GM21447 (cell line): ENCODE results near the gene PAN2.
"Not testable (repeated sequence)": the region's sequence is repeated elsewhere in the genome, so short reads cannot be mapped to it uniquely, and the experiment has no call there.

Experiments used
- ATAC-seq: cut with Tn5 transposase; IDR thresholded peaks from one replicate; pipeline ENCODE4 v1.9.1; 2021; ENCODE audit not compliant: unreplicated experiment

Gene PAN2

DNA sequence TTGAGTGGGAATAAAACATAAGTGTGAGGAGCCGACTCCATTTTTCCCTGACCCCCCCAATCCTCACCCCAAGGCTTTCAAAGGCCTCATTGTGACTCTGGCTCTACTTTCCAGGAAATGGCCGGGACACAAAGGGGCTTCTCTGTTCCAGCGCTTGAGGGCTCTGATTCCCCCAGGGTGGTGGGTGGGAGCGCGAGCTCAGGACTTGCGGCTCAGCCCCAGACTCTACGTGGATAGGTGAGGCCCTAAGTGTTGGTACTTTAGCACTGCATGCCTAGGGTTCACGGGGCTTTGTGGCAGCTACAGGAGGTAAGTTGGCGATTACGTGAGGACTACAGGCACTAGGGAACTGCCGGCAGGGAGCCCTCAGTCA is 18.6 kb downstream of the PAN2 start:
- ATAC-seq: no peak

GRCh38 chr12:56311003-56311402 is 22.8 kb downstream of the PAN2 start:
- no peak for ATAC-seq

DNA sequence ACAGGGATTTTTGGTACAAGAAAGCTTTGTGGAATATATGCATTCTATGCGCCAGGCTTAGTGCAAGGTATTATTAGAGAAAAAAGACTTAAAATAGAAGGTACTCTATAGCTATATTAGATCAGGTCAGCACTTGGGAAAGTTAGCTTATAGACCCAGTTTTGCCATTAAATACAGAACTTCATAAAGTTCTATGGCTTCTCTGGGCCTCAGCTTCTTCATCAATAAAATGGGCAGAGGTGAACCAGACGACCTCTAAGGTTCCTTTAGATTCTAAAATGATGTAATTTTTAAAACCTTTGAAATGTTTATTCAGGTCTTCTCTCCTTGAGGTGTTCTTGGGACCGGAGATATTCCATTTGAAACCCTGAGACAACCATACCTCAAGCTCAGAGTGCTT is 25.1 kb downstream of the PAN2 start:
- no peak for ATAC-seq

DNA sequence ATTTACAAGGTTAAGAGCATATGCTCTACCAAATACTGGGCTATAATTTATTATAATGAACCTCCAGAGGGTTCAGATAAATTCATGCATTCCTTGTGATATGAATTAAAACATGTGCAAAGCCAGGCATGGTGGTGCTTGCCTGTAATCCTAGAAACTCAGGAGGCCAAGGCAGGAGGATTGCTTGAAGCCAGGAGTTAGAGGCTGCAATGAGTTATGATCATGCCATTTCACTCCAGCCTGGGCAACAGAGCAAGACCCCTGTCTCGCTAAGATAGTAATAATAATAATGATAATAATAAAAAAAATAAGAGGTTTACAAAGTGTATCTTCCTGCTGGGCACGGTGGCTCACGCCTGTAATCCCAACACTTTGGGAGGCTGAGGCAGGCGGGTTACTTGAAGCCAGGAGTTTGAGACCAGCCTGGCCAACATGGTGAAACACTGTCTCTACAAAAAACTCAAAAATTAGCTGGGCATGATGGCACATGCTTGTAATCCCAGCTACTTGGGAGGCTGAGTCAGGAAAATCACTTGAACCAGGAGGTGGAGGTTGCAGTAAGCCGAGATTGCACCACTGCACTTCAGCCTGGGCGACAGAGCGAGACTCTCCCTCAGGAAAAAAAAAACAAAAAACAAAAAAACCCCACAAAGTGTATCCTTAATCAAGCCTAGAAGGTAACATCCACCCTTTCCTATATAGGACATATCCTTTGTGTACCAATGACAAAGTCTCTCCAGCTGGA is 26.4 kb downstream of the PAN2 start:
- ATAC-seq: no peak

DNA sequence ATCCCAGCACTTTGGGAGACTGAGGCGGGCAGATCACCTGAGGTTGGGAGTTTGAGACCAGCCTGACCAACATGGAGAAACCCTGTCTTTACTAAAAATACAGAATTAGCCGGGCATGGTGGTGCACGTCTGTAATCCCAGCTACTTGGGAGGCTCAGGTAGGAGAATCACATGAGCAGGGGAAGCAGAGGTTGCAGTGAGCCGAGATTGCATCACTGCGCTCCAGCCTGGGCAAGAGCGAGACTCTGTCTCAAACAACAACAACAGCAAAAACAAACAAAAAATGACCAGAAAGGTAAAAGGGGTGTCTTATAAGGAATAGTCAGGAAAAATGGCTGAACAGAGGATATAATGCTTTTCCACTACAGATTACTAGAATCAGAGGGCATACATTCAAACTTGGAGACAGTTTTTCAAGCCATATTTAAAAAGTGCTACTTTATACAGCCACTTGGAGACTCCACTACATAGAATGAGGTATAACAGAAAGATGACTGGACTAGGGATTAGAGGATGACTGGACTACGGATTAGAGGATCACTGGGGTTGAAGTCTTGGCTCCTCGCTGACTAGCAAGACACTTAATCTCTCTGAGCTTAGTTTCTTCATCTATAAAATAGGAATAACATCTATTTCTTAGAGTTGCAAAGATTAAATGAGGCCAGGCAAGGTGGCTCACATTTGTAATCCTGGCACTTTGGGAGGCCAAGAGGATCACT is 28.8 kb downstream of the PAN2 start:
- no peak for ATAC-seq

GRCh38 chr12:56304276-56304675 is 29.5 kb downstream of the PAN2 start:
- no peak for ATAC-seq

DNA sequence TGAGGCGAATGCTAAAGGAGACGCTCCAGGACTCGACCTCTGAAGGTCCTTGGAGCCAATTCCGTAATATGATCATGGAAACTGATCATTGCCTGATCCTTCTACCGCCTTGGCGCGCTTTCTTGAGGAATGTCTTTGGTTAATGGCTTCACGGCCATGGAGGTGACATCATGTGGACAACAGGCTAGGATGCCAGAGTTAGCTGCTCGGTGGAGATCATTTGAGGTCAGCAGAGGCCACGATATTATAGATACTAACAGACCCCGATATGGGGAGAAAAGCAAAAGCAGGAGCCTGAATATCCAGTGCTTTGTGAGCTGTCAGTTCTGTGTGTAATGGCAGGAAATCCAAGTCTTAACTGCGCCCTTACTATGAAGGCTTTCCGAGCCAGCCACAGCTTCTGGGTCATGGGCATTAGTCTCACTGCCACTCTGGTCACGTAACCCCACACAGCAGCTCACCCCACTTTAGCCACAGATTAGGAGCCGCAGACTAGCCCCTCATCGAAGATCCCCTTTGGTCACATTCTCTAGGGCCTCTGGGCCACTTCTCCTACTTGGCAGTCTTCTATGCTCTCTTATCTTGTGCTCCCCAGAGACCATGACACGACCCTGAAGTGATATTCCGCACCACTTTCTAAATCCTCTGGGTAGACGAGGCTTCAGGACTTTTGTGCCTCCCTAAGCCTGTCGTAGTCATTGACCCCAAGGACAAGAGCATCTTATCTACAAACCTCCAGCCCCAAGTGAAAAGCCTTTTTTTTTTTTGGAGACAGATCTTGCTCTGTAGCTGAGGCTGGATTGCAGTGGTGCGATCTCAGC is 32.9 kb downstream of the PAN2 start:
- no peak for ATAC-seq

DNA sequence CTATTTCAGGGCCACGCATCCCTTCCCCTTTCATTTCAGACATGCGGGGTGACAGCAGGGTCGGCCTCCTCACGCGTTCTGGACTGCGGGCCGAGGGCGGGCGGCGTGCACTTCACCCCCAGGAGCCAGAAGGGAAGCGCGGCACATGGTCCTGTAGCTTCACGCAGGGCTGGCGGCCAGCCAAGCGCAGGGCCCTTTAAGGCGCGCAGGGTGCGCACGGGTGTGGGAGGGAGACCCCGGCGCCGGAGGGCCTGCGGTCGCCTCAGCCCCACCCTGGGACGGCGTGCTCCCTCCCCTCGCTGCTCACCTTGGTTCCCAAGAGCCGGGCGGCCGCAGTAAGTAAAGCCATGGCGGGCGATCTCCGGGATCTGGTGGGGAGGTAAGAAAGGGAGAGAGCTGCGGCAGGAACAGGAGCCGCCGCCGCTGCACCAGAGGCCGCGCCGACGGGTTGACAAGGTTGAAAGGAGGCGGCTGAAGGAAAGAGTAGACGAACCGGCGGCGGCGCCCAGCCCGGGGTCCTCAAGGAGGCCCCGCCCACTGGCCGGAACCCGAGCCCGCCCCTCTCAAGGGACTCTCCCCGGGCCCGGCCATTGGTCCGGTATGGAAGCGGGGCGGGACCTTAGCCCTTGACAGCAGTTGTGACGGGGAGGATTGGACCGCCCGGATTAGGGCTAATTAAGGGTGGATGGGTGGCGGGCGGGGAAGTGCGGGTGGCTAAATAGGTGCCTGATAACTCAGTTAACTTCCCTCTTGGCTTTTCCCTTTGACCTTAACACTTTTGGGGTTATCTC is 33.8 kb downstream of the PAN2 start, which contains the start of gene CS:
Gene CS, minus strand, starts transcription at position 478 of the 791 bp plus-strand sequence. Its CDS starts 129 bp downstream, at position 349.
- ATAC-seq: peak; percentile 89

DNA sequence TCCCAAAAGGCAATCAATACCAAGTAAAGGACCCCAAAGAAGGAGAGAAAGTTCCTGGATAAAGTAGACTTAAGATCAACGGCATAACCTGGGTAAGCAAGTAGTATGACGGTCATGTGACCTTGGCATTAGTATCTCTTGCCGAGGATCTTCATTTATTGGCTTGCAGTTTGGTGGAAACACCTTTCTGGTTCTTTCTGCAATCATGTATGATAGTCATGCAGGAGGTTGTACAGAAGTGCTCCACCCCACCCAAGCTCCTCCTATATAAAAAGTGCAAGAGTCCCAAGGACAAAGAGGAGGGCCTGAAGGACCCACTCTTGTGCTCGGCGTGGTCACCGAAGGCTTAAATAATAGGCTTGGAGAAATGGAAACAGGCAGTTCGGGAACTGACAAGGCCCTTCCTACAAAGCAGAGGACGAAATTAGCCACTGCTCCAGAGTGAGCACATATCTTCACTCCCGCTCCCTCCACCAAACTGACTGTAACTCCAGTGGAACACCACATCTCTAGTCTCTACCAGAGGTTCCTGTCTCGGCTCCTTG is 34.4 kb downstream of the PAN2 start:
- ATAC-seq: no peak

DNA sequence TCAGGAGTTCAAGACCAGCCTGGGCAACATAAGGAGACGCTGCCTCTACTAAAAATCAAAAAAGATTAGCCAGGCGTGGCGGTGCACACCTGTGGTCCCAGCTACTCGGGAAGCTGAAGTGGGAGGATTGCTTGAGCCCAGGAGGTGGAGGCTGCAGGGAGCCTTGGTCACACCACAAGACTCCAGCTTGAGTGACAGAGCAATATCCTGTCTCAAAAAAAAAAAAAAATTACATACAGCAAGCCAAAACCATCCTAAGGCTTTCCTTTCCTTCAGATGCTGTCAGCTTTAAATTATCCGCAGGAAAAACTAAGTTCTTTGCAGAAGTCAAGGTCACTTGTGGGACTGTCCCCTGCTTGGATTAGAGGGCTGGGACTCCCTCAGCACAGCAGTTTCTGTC is 35.0 kb downstream of the PAN2 start:
- no peak for ATAC-seq

- ATAC-seq: no peak
These were observed 36.4 kb downstream of the PAN2 start for GRCh38 chr12:56297400-56297799.

- ATAC-seq: no peak
These were observed 37.5 kb downstream of the PAN2 start for GRCh38 chr12:56296295-56296694.

DNA sequence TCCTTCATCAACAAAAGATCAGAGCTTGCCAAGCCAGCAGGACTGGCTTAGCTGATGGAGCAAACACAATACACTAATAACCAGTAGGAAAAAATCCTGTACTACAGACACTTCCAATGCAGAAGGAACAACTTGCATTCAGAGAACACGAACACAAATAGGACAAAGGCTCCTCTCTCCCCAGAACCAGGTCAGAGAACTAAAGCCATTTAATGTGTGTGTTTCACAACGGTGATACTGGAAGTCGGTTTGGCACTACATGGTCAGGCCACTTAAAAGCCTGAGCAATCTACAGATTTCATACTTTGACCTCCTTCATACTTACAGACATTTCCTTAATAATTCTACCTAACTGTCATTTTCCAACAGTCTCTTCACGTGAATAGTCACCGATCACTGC is 40.0 kb downstream of the PAN2 start:
- no peak for ATAC-seq

DNA sequence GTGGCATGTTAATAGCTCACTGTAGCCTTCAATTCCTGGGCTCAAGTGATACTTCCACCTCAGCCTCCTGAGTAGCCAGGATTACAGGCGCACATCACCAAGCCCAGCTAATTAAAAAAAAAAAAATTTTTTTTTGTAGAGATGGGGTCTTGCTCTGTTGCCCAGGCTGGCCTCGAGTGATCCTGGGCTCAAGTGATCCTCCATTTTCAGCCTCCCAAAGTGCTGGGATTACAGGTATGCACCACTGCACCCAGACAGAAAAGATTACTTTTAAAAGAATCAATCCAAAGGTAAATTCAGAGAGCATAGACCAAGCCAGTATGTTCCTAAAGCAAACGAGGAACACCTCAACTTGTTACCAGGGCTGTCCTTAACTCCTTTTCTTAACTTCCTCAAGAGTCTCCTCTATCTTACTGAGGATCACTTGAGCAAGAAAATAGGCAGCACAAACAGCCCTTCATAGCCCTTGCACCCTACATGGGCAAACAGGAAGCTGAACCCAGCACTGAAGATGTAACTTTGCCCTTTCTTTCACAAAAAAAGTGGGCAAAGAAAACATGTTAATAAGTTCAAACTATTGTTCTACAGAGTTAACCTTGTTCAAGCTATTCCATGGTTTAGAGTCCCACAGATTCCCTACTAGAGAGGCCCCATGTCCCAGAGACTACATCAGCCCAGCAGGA is 45.0 kb downstream of the PAN2 start:
- ATAC-seq: no peak

- ATAC-seq: no peak
These were observed 47.6 kb downstream of the PAN2 start for GRCh38 chr12:56286044-56286830.

GRCh38 chr12:56284263-56284662 is 49.5 kb downstream of the PAN2 start:
- not testable (repeated sequence) for ATAC-seq

- no peak for ATAC-seq
These were observed 51.2 kb downstream of the PAN2 start for GRCh38 chr12:56282579-56282978.

GRCh38 chr12:56282030-56282429 is 51.8 kb downstream of the PAN2 start:
- no peak for ATAC-seq

- ATAC-seq: no peak
These were observed 53.0 kb downstream of the PAN2 start for GRCh38 chr12:56280849-56281248.
